ENCODE results near the gene CD207. TPM values are rescaled to one million over a fixed set of nuclear protein-coding genes. Genes with fewer than 3 reads are reported as not detected.

Gene CD207
- total RNA-seq, 4 donors from 2014 or later, result 0.95 TPM; not detected in 3

DNA sequence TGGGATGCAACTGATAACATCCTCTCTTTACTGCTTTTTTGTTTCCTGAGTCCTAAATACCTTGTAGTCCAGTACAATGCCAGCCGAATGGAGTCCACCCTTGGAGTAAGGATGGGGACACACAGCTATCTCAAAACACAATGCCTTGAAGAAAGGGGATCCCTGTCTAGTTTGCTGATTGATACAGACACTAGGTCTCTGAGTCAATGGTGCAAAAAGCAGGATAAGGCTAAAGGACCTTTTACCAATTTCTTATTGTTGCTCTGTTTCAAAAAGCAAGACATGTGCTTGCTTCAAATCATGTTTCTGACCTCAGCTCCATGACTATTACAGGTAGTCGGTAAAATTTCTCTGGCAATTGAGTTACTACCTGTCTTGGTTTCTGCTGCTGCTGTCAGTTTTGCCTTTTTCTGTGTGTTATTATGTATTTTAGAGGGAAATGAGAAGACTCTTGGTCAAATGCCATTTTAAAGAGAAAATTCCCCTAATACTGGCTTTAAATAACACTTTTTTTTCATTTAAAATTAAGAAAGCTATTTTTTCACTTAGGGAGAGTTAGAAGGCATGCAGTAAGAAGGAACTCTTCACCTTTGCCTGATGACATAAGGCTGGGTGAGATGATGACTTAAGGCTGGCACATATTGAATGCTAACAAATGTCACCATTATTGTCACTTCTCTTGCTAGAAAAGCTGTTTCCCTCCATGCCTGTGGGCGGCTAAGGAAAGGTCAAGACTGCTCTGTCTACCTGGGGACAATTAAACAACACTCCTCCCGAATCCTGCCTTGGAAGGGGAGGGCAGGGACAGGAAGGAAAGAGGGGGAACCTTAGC lies 40.2 kb downstream of the CD207 start:
- no peak for TF ChIP-seq POLR2A (IDR thresholded peaks at IDR 0.05)
- no peak for TF ChIP-seq POLR2AphosphoS5 (IDR thresholded peaks at IDR 0.05)
- no peak for TF ChIP-seq EP300 (IDR thresholded peaks at IDR 0.05; ENCODE audit: low read depth)
- TF ChIP-seq, protein P1, sequence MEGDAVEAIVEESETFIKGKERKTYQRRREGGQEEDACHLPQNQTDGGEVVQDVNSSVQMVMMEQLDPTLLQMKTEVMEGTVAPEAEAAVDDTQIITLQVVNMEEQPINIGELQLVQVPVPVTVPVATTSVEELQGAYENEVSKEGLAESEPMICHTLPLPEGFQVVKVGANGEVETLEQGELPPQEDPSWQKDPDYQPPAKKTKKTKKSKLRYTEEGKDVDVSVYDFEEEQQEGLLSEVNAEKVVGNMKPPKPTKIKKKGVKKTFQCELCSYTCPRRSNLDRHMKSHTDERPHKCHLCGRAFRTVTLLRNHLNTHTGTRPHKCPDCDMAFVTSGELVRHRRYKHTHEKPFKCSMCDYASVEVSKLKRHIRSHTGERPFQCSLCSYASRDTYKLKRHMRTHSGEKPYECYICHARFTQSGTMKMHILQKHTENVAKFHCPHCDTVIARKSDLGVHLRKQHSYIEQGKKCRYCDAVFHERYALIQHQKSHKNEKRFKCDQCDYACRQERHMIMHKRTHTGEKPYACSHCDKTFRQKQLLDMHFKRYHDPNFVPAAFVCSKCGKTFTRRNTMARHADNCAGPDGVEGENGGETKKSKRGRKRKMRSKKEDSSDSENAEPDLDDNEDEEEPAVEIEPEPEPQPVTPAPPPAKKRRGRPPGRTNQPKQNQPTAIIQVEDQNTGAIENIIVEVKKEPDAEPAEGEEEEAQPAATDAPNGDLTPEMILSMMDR (IDR thresholded peaks at IDR 0.05), result no peak
- 63 to 78% methylated on average over 3 to 4 of the region's 4 CpGs for WGBS, 2 donors (ENCODE audit: low coverage in 1 of 2)
- Histone ChIP-seq H3K27ac (no peak overlapping the region), H3K4me3 (no peak overlapping the region), H3K4me1 (peaks cover 0 to 3% (median 2%) of the 10 kb centered on the region in 4 donors), H3K36me3 (no peaks in the 10 kb centered on the region), H3K9me3 (no peaks in the 10 kb centered on the region), H3K27me3 (peaks cover 35% of the 10 kb centered on the region)
- intact Hi-C loops (cut with DNase I; ENCODE audit: low total_unique reads) (loop anchor here (5.0 kb wide), 1 partner anchor 652 kb away; no protein-coding TSS in a partner anchor), in situ Hi-C loops (cut with MboI; ENCODE audit: low pct_ligation_motif_present in 1 of 4, low pct_unique_long_range_greater_than_20kb in 1 of 4, low sequenced_read_pairs in 3 of 4) (no loop called here)
- no peak for DNase-seq

DNA sequence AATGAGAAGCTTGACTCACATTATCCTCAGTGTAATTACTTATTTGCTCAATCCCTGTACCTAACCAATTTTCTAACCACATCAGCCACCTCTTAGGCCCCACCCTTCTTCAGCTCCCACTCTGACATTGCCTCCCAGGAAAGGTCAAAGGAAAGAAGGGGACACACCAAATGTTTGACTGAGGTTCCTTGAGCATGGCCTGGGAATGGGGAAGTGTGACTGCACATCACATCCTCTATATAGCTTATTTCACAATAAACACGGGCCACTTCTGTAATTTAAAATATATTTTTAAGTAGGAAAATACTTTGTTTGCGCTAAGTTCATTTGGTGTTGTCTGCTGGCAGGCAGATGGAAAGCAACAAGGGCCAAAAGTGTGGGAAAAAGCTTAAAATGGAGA lies 42.2 kb downstream of the CD207 start:
- no peaks in the 10 kb centered on the region for H3K36me3 ChIP-seq
- H3K4me3 ChIP-seq, result no peak overlapping the region
- 75 to 83% methylated on average over 1 to 2 of the region's 2 CpGs for WGBS, 2 donors (ENCODE audit: low coverage in 1 of 2)
- peaks cover 4 to 14% (median 13%) of the 10 kb centered on the region in 4 donors for H3K4me1 ChIP-seq
- in situ Hi-C loops (cut with MboI; ENCODE audit: low pct_ligation_motif_present in 1 of 4, low pct_unique_long_range_greater_than_20kb in 1 of 4, low sequenced_read_pairs in 3 of 4), result no loop called here
- intact Hi-C loops (cut with DNase I; ENCODE audit: low total_unique reads), result no loop called here
- TF ChIP-seq POLR2AphosphoS5 (IDR thresholded peaks at IDR 0.05) (no peak), POLR2A (IDR thresholded peaks at IDR 0.05) (no peak), EP300 (IDR thresholded peaks at IDR 0.05; ENCODE audit: low read depth) (no peak)
- TF ChIP-seq, protein P1 (IDR thresholded peaks at IDR 0.05), result no peak
- H3K9me3 ChIP-seq, result no peaks in the 10 kb centered on the region
- no peak overlapping the region for H3K27ac ChIP-seq
- DNase-seq, result no peak
- peaks cover 51% of the 10 kb centered on the region for H3K27me3 ChIP-seq

DNA sequence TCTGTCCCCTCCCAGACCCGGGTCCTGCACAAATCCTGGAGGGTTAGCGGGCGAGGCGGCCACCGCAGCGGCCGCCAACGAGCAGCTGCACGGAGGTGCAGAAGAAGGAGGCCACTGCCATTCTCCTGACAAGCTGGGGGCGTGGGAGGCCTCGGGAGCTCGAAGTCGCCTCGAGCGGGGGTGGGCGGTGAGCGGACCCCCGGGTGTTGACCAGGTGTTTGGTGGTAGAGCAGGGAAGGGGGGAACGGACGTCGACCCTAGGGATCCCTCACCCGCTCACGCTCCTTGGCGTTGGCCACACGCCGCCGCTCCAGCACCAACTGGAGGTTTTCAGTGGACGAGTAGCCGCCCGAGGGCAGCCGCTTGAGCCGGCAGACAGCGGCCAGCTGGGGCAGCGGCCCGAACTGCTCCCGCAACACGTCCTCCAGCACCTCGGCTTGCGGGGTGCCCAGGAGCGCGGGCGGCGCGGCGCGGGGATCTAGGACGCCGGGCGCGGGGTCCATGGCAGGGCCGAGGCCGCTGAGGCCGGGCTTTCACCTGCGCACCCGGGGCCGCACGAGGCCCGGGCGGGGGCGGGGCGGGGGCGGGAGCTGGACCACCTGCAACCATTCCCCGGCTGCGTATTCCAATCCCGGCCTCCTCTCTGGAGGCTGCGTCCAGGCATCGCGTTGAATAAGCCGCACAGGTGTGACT lies 45.3 kb downstream of the CD207 start, which contains the start of gene FIGLA:
FIGLA (minus strand) TSS at position 508 of the 693 bp plus-strand sequence; CDS start at position 503, 5 bp downstream.
- in situ Hi-C loops (cut with MboI; ENCODE audit: low pct_ligation_motif_present in 1 of 4, low pct_unique_long_range_greater_than_20kb in 1 of 4, low sequenced_read_pairs in 3 of 4), result no loop called here
- WGBS, 2 donors (ENCODE audit: low coverage in 1 of 2), result 15% methylated on average over 46 of the region's 69 CpGs; no CpG with 5 or more reads in 1 of the 2 donors

More for the DNA sequence above, 45.3 kb downstream of the CD207 start, which contains the start of gene FIGLA:
- no peak for DNase-seq
- TF ChIP-seq, protein P1 (IDR thresholded peaks at IDR 0.05), result no peak
- no peak for TF ChIP-seq EP300 (IDR thresholded peaks at IDR 0.05; ENCODE audit: low read depth)
- TF ChIP-seq POLR2A (IDR thresholded peaks at IDR 0.05), result no peak
- TF ChIP-seq POLR2AphosphoS5 (IDR thresholded peaks at IDR 0.05), result no peak
- Histone ChIP-seq H3K27ac (no peak within 1 kb of the TSS), H3K36me3 (no peaks in the 10 kb centered on the region), H3K27me3 (peaks cover 78% of the 10 kb centered on the region), H3K9me3 (no peaks in the 10 kb centered on the region), H3K4me3 (peak within 1 kb of the TSS in 2 of 4 donors; percentile 4 to 44), H3K4me1 (peaks cover 4 to 14% (median 13%) of the 10 kb centered on the region in 4 donors)
- intact Hi-C loops (cut with DNase I; ENCODE audit: low total_unique reads), result no loop called here

All from transverse colon (tissue), 4 donors.